ENCODE results near the gene FN1.
A peak's percentile ranks its signal among the peaks of the same experiment; 100 is the strongest.

Gene FN1

DNA sequence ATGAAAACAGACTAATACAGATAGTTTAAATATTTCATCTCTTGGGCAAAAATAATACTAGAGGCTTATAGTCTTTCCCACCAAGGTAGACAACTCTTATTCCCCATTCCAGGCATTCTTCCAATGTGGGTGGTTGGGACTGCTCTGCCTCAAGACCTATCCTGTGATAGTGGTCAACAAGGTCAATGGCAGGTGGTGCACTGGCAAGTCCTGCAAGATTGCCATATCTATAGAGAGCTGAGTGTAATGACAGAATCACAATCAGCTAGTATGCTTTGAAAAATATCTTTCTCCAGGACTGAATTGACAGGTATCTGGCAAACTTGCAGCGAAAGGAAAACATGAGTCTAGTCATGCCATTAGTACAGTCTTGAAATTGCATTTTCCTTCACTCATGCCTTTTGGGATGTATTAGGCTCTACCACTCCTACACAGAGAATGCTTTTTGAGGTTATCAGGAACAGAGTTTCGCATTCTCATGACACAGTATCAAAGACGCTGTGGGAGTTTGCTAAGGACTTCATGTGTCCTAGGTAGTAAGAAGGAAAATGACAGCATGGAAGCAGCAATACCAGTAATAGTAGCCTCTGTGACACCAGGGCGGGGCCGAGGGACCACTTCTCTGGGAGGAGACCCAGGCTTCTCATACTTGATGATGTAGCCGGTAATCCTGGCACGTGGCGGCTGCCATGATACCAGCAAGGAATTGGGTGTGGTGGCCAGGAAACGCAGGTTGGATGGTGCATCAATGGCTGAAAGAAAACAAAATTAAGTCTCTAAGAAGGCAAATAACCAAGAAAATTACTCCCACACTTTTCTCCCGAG, 61.0 kb downstream of the FN1 start:
- H3K36me3 ChIP-seq (ENCODE audit: insufficient read depth, low read length) = no peaks in the 10 kb centered on the region
- no peak for ATAC-seq (ENCODE audit: insufficient read depth, low read depth)
- H3K9ac ChIP-seq (ENCODE audit: low read depth, low read length) = no peak overlapping the region
- H3K27me3 ChIP-seq (ENCODE audit: insufficient read depth, low read length, poor library complexity) = no peaks in the 10 kb centered on the region
- no peak overlapping the region for H3K27ac ChIP-seq (ENCODE audit: low read length)
- no peak overlapping the region for H3K4me3 ChIP-seq (ENCODE audit: low read depth in 1 of 2, low read length in 2 of 2)
- no peaks in the 10 kb centered on the region for H4K20me1 ChIP-seq (ENCODE audit: insufficient read depth, low read length)
- no peaks in the 10 kb centered on the region for H3K79me2 ChIP-seq (ENCODE audit: insufficient read depth, low read length)
- no peak overlapping the region for H2AFZ ChIP-seq (ENCODE audit: low read depth, low read length)
- TF ChIP-seq EZH2 (IDR thresholded peaks at IDR 0.05; ENCODE audit: borderline replicate concordance, low read depth, low read length, severe bottlenecking) = no peak
- TF ChIP-seq, protein P1, sequence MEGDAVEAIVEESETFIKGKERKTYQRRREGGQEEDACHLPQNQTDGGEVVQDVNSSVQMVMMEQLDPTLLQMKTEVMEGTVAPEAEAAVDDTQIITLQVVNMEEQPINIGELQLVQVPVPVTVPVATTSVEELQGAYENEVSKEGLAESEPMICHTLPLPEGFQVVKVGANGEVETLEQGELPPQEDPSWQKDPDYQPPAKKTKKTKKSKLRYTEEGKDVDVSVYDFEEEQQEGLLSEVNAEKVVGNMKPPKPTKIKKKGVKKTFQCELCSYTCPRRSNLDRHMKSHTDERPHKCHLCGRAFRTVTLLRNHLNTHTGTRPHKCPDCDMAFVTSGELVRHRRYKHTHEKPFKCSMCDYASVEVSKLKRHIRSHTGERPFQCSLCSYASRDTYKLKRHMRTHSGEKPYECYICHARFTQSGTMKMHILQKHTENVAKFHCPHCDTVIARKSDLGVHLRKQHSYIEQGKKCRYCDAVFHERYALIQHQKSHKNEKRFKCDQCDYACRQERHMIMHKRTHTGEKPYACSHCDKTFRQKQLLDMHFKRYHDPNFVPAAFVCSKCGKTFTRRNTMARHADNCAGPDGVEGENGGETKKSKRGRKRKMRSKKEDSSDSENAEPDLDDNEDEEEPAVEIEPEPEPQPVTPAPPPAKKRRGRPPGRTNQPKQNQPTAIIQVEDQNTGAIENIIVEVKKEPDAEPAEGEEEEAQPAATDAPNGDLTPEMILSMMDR (IDR thresholded peaks at IDR 0.05; ENCODE audit: borderline replicate concordance, extremely low read depth, low read length, poor library complexity, severe bottlenecking) = no peak
- H3K4me1 ChIP-seq (ENCODE audit: insufficient read depth, low read length) = no peaks in the 10 kb centered on the region
- no peak for DNase-seq
- H3K9me3 ChIP-seq (ENCODE audit: insufficient read depth, low read length, severe bottlenecking) = no peaks in the 10 kb centered on the region
- no peak overlapping the region for H3K4me2 ChIP-seq (ENCODE audit: insufficient read depth, low read length)

DNA sequence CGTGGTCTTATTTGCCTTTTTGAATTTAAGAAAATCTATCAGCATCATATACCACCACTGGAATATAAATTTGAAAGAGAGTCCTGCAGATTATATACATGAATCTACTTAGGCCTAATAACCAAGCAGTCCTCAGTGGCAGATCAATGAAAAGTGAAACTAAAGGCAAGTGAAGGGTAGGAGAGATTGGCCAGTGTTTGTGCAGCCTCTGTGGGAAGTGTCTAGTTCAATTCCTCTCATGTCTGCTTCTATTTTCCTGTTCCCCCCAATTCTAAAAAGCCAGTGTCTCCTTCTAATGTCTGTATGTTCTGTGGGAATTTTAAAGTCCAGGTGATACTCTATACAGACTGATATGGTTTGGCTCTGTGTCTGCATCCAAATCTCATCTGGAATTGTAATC, 61.9 kb downstream of the FN1 start:
- H4K20me1 ChIP-seq (ENCODE audit: insufficient read depth, low read length) = no peaks in the 10 kb centered on the region
- no peak overlapping the region for H3K4me2 ChIP-seq (ENCODE audit: insufficient read depth, low read length)
- ATAC-seq (ENCODE audit: insufficient read depth, low read depth) = peak; percentile 66; the same call in 2 of the 3 replicates
- H3K27me3 ChIP-seq (ENCODE audit: insufficient read depth, low read length, poor library complexity) = no peaks in the 10 kb centered on the region
- H3K36me3 ChIP-seq (ENCODE audit: insufficient read depth, low read length) = no peaks in the 10 kb centered on the region
- H3K9ac ChIP-seq (ENCODE audit: low read depth, low read length) = no peak overlapping the region
- H3K9me3 ChIP-seq (ENCODE audit: insufficient read depth, low read length, severe bottlenecking) = no peaks in the 10 kb centered on the region
- H3K79me2 ChIP-seq (ENCODE audit: insufficient read depth, low read length) = no peaks in the 10 kb centered on the region
- no peak overlapping the region for H3K27ac ChIP-seq (ENCODE audit: low read length)
- no peak for DNase-seq
- H3K4me1 ChIP-seq (ENCODE audit: insufficient read depth, low read length) = no peaks in the 10 kb centered on the region
- TF ChIP-seq, protein P1 (IDR thresholded peaks at IDR 0.05; ENCODE audit: borderline replicate concordance, extremely low read depth, low read length, poor library complexity, severe bottlenecking) = no peak
- no peak for TF ChIP-seq EZH2 (IDR thresholded peaks at IDR 0.05; ENCODE audit: borderline replicate concordance, low read depth, low read length, severe bottlenecking)
- no peak overlapping the region for H3K4me3 ChIP-seq (ENCODE audit: low read depth in 1 of 2, low read length in 2 of 2)
- no peak overlapping the region for H2AFZ ChIP-seq (ENCODE audit: low read depth, low read length)

DNA sequence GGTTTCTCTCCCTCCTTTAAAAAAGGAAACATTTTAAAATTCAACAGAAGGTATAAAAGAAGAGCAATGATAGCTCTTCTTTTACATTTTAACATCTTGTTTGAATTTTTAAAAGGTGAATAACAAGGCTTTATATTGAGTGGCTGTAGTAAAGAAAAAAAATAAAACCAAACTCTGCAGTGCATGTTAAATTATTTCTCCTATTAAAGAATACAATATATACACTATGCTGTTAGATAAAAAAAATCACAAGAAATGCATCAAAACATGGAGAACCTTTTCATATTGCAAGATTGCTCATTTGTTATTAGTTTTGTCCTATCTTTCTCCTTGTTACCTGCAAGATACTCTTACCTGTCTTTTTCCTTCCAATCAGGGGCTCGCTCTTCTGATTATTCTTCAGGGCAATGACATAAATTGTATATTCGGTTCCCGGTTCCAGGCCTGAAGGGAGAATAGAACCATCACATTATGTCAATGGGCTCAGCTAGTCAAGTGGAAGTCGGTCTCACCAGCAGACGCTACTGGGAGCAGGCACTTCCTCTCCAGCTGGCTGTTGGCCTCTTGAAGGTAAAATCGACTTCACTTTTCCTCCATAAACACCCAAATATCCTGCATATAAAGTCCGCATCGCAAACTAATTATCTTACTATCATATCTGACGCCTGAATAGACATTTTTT, 62.8 kb downstream of the FN1 start:
- H3K27me3 ChIP-seq (ENCODE audit: insufficient read depth, low read length, poor library complexity) = no peaks in the 10 kb centered on the region
- no peaks in the 10 kb centered on the region for H3K36me3 ChIP-seq (ENCODE audit: insufficient read depth, low read length)
- no peak overlapping the region for H3K4me3 ChIP-seq (ENCODE audit: low read depth in 1 of 2, low read length in 2 of 2)
- H3K4me2 ChIP-seq (ENCODE audit: insufficient read depth, low read length) = no peak overlapping the region
- DNase-seq (no peak), ATAC-seq (ENCODE audit: insufficient read depth, low read depth) (no peak)
- H3K9ac ChIP-seq (ENCODE audit: low read depth, low read length) = no peak overlapping the region
- H3K27ac ChIP-seq (ENCODE audit: low read length) = no peak overlapping the region
- H2AFZ ChIP-seq (ENCODE audit: low read depth, low read length) = no peak overlapping the region
- no peak for TF ChIP-seq EZH2 (IDR thresholded peaks at IDR 0.05; ENCODE audit: borderline replicate concordance, low read depth, low read length, severe bottlenecking)
- TF ChIP-seq, protein P1 (IDR thresholded peaks at IDR 0.05; ENCODE audit: borderline replicate concordance, extremely low read depth, low read length, poor library complexity, severe bottlenecking) = no peak
- no peaks in the 10 kb centered on the region for H4K20me1 ChIP-seq (ENCODE audit: insufficient read depth, low read length)
- no peaks in the 10 kb centered on the region for H3K79me2 ChIP-seq (ENCODE audit: insufficient read depth, low read length)
- H3K9me3 ChIP-seq (ENCODE audit: insufficient read depth, low read length, severe bottlenecking) = no peaks in the 10 kb centered on the region
- no peaks in the 10 kb centered on the region for H3K4me1 ChIP-seq (ENCODE audit: insufficient read depth, low read length)
